Bronchial epithelial cell (primary cell): ENCODE results near the gene PSMD3. TPM values are rescaled to one million over a fixed set of nuclear protein-coding genes. Genes with fewer than 3 reads are reported as not detected.

Source experiments
- DNase-seq: peaks from one replicate; pipeline ENCODE4 v3.0.0-alpha.2; 2010; ENCODE audit warnings: low read depth
- FAIRE-seq: peaks from 2 replicates; lab custom pipeline; 2011; peaks lifted over from hg19 to GRCh38; lab: Jason Lieb, UNC
- H3K27me3 ChIP-seq: 2 replicates; pipeline ENCODE4 v1.5.1; 2011; ENCODE audit warnings: low read length; ENCODE audit not compliant: control insufficient read depth, insufficient read depth
- H3K36me3 ChIP-seq: 2 replicates; pipeline ENCODE4 v1.5.1; 2011; ENCODE audit warnings: low read length; ENCODE audit not compliant: control insufficient read depth, insufficient read depth
- H3K4me3 ChIP-seq: 2 replicates; pipeline ENCODE4 v1.5.1; 2011; ENCODE audit warnings: mild to moderate bottlenecking, low read depth, low read length, control low read depth
- CTCF ChIP-seq: IDR thresholded peaks from 2 replicates; pipeline ENCODE4 v1.5.1; 2011; ENCODE audit warnings: mild to moderate bottlenecking, moderate library complexity, low read length, control low read depth, inconsistent platforms; ENCODE audit not compliant: insufficient read depth, severe bottlenecking
- total RNA-seq: library from RNA; depleted of rRNA; stranded (reverse); fragments of >200 nt; gene quantifications from 2 replicates; pipeline ENCODE4 v1.2.1, GENCODE V29; 2014

The PSMD3 gene
- 79.8 and 83.1 TPM in 2 replicates for total RNA-seq

- Histone ChIP-seq H3K36me3 (peaks cover 7% of the 10 kb centered on the region), H3K27me3 (no peaks in the 10 kb centered on the region), H3K4me3 (peak within 1 kb of the TSS; percentile 94)
- peak; percentile 81 for TF ChIP-seq CTCF
- peak; percentile 99 for DNase-seq
- no peak for FAIRE-seq
Measured at GRCh38 chr17:39980351-39981206, at the start of gene PSMD3. TSS of gene PSMD3 (plus strand) at chr17:39980807. CDS start at chr17:39980971, 164 bp downstream.

- FAIRE-seq (no peak), DNase-seq (no peak)
Measured at GRCh38 chr17:39933912-39934311, 46.7 kb upstream of the PSMD3 start.

GRCh38 chr17:39934324-39934723 is 46.3 kb upstream of the PSMD3 start:
- TF ChIP-seq CTCF: no peak
- H3K4me3 ChIP-seq: no peak overlapping the region
- DNase-seq: no peak
- no peaks in the 10 kb centered on the region for H3K27me3 ChIP-seq
- FAIRE-seq: no peak
- no peaks in the 10 kb centered on the region for H3K36me3 ChIP-seq

More at GRCh38 chr17:39933912-39934311, 46.7 kb upstream of the PSMD3 start:
- Histone ChIP-seq H3K4me3 (no peak overlapping the region), H3K27me3 (no peaks in the 10 kb centered on the region), H3K36me3 (no peaks in the 10 kb centered on the region)
- TF ChIP-seq CTCF: no peak

GRCh38 chr17:39935909-39936308 is 44.7 kb upstream of the PSMD3 start:
- H3K27me3 ChIP-seq: no peaks in the 10 kb centered on the region
- no peak for FAIRE-seq
- no peaks in the 10 kb centered on the region for H3K36me3 ChIP-seq

GRCh38 chr17:39937447-39937846 is 43.2 kb upstream of the PSMD3 start:
- DNase-seq (no peak), FAIRE-seq (no peak)
- no peak for TF ChIP-seq CTCF
- H3K4me3 ChIP-seq: no peak overlapping the region
- no peaks in the 10 kb centered on the region for H3K36me3 ChIP-seq
- no peaks in the 10 kb centered on the region for H3K27me3 ChIP-seq

More at GRCh38 chr17:39935909-39936308, 44.7 kb upstream of the PSMD3 start:
- no peak for TF ChIP-seq CTCF
- no peak overlapping the region for H3K4me3 ChIP-seq
- peak; percentile 47 for DNase-seq
